ENCODE measurements around the gene WWC2. TPM values are rescaled to one million over a fixed set of nuclear protein-coding genes. Genes with fewer than 3 reads are reported as not detected.

Gene WWC2
- total RNA-seq, 1 donor from 2014 or later: 24.6 TPM

GRCh38 chr4:183256343-183256742 lies 157.3 kb downstream of the WWC2 start:
- Mint-ChIP-seq H3K4me3 (no peak overlapping the region), H3K27ac (ENCODE audit: unreplicated experiment) (no peak overlapping the region), H3K27me3 (ENCODE audit: low read depth) (no peaks in the 10 kb centered on the region), H3K36me3 (ENCODE audit: low read depth) (no peaks in the 10 kb centered on the region), H3K9me3 (no peaks in the 10 kb centered on the region), H3K4me1 (no peaks in the 10 kb centered on the region)
- TF ChIP-seq, protein P1, sequence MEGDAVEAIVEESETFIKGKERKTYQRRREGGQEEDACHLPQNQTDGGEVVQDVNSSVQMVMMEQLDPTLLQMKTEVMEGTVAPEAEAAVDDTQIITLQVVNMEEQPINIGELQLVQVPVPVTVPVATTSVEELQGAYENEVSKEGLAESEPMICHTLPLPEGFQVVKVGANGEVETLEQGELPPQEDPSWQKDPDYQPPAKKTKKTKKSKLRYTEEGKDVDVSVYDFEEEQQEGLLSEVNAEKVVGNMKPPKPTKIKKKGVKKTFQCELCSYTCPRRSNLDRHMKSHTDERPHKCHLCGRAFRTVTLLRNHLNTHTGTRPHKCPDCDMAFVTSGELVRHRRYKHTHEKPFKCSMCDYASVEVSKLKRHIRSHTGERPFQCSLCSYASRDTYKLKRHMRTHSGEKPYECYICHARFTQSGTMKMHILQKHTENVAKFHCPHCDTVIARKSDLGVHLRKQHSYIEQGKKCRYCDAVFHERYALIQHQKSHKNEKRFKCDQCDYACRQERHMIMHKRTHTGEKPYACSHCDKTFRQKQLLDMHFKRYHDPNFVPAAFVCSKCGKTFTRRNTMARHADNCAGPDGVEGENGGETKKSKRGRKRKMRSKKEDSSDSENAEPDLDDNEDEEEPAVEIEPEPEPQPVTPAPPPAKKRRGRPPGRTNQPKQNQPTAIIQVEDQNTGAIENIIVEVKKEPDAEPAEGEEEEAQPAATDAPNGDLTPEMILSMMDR (conservative IDR thresholded peaks at IDR 0.05): no peak
- no peak for DNase-seq (ENCODE audit: low read depth, low spot score)

- H3K36me3 Mint-ChIP-seq (ENCODE audit: low read depth): no peaks in the 10 kb centered on the region
Measured at GRCh38 chr4:183256756-183257385, 157.8 kb downstream of the WWC2 start.

DNA sequence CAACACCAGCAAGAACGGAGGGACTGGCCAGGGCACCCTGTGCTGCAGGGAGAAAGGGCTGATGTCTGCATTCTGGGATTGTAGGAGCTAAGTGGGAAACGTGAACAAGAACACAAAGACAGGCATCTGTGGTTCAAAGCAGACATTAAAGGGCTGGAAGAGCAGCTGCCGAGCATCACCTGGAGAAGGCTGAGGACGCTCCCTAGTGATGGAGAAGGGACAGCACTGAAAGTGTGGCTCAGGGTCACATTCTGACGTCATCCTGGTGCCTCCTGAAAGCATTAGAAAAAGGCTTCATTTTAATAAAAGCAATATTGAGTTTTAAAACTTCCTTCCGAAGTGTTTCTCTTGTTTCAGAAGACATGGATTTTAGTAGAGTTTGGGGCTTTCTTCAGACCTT lies 158.8 kb downstream of the WWC2 start:
- no peak overlapping the region for H3K27ac Mint-ChIP-seq (ENCODE audit: unreplicated experiment)
- H3K36me3 Mint-ChIP-seq (ENCODE audit: low read depth): no peaks in the 10 kb centered on the region
- H3K9me3 Mint-ChIP-seq: no peaks in the 10 kb centered on the region
- TF ChIP-seq, protein P1 (conservative IDR thresholded peaks at IDR 0.05): no peak
- H3K4me3 Mint-ChIP-seq: no peak overlapping the region
- no peak for DNase-seq (ENCODE audit: low read depth, low spot score)
- H3K27me3 Mint-ChIP-seq (ENCODE audit: low read depth): no peaks in the 10 kb centered on the region
- H3K4me1 Mint-ChIP-seq: peaks cover 7% of the 10 kb centered on the region

More at GRCh38 chr4:183256756-183257385, 157.8 kb downstream of the WWC2 start:
- H3K4me3 Mint-ChIP-seq: no peak overlapping the region
- peak; percentile 49 for DNase-seq (ENCODE audit: low read depth, low spot score)
- no peaks in the 10 kb centered on the region for H3K27me3 Mint-ChIP-seq (ENCODE audit: low read depth)
- H3K4me1 Mint-ChIP-seq: peaks cover under 1% of the 10 kb centered on the region
- no peak overlapping the region for H3K27ac Mint-ChIP-seq (ENCODE audit: unreplicated experiment)
- H3K9me3 Mint-ChIP-seq: no peaks in the 10 kb centered on the region
- TF ChIP-seq, protein P1 (conservative IDR thresholded peaks at IDR 0.05): peak; percentile 76

- TF ChIP-seq, protein P1 (conservative IDR thresholded peaks at IDR 0.05): no peak
- Mint-ChIP-seq H3K27me3 (ENCODE audit: low read depth) (no peaks in the 10 kb centered on the region), H3K36me3 (ENCODE audit: low read depth) (no peaks in the 10 kb centered on the region), H3K27ac (ENCODE audit: unreplicated experiment) (no peak overlapping the region), H3K9me3 (no peaks in the 10 kb centered on the region), H3K4me3 (no peak overlapping the region), H3K4me1 (peaks cover 7% of the 10 kb centered on the region)
- DNase-seq (ENCODE audit: low read depth, low spot score): no peak
Measured at GRCh38 chr4:183260491-183261151, 161.6 kb downstream of the WWC2 start.

DNA sequence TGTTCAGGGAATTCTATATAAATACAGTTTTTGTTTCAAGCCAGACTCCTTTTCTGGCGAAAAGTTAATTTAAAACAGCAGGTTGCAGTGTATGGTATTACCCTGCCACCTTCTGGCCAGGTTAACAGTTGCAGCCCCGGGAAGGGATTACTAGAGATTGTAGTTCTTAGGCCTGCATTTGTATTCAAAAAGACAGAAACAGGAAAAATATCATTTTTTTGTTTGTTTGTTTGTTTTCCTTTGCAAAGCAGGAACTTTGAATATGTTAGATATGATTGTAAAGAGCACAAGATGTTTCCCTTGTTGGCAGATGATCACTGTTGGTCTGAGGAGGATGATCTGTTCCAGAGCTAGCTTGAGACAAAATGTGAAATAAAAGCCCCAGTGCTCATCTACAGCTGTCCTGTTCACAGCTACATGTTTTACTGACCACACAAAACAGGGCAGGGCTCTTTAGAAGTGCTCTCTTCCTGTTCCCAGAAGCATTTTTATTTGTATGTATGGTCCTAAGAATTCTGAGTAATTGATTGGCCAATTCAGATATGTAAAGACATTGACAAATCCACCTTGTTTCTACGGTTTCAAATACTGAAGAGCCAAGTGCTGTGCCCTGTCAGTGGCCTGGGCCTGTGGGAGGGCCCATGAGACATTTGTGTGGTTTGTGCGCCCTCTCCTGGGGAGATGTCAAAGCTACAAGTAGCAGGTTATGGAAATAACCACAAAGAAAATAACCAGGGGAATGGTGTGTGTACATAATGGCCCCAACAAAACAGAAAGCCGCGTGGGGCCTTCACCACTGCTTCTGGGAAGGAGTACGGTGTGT lies 163.1 kb downstream of the WWC2 start:
- H3K27me3 Mint-ChIP-seq (ENCODE audit: low read depth): no peaks in the 10 kb centered on the region
- H3K4me1 Mint-ChIP-seq: peaks cover 7% of the 10 kb centered on the region
- peaks cover under 1% of the 10 kb centered on the region for H3K36me3 Mint-ChIP-seq (ENCODE audit: low read depth)
- TF ChIP-seq, protein P1 (conservative IDR thresholded peaks at IDR 0.05): peak; percentile 73
- no peak overlapping the region for H3K4me3 Mint-ChIP-seq
- DNase-seq (ENCODE audit: low read depth, low spot score): peak; percentile 87
- no peaks in the 10 kb centered on the region for H3K9me3 Mint-ChIP-seq
- no peak overlapping the region for H3K27ac Mint-ChIP-seq (ENCODE audit: unreplicated experiment)

All from neural crest cell (in vitro differentiated cells).